K562 (cell line): ENCODE data around the gene C1QTNF9B. TPM values are rescaled to one million over a fixed set of nuclear protein-coding genes. Genes with fewer than 3 reads are reported as not detected.
"Not testable (repeated sequence)": the region's sequence is repeated elsewhere in the genome, so short reads cannot be mapped to it uniquely, and the experiment has no call there.

Source experiments
- ATAC-seq: fragments of 200-7000 bp; cut with Tn5 transposase; 3 replicates; pipeline ENCODE4 v1.9.1; 2020; ENCODE audit warnings: moderate library complexity
- Bru-seq: library from RNA; stranded (reverse); fragments of 400-500 nt; gene quantifications from one replicate; lab custom pipeline; 2021; lab: Mats Ljungman, UMichigan
- BruChase-seq, 2 experiments: library from RNA; stranded (reverse); fragments of 400-500 nt; gene quantifications; one replicate each; lab custom pipeline; 2021; lab: Mats Ljungman, UMichigan
- BruUV-seq: library from RNA; stranded (reverse); fragments of 400-500 nt; replicated peaks from 2 replicates; lab custom pipeline; 2021; lab: Mats Ljungman, UMichigan
- CTCF ChIA-PET: fragments of 300-600 bp; formaldehyde crosslinking; extraction: SDS; loops from one replicate; lab custom pipeline; 2021; ENCODE audit warnings: low intra/inter-chr PET ratio; lab: Yijun Ruan, JAX
- POLR2A ChIA-PET: fragments of 300-600, 350-650 bp; sonication (Branson Sonifier 250); formaldehyde crosslinking; extraction: SDS; loops from one replicate; lab custom pipeline; 2021; ENCODE audit warnings: antibody characterized with exemption, inconsistent platforms; lab: Yijun Ruan, JAX
- DNase-seq, 4 experiments: peaks; one replicate each; pipeline versions ENCODE4 v3.0.0 to v3.0.0-alpha.2; 2011 to 2018; ENCODE audit warnings: low spot score in 3 of 4, mixed read lengths in 3 of 4; ENCODE audit errors: extremely low read depth in 1 of 4
- FAIRE-seq: peaks from 2 replicates; lab custom pipeline; 2011; peaks lifted over from hg19 to GRCh38; lab: Jason Lieb, UNC
- H2AFZ ChIP-seq: 2 replicates; pipeline ENCODE4 v1.6.0; 2011; ENCODE audit warnings: low read depth, low read length, control low read depth, inconsistent platforms
- H3K27ac ChIP-seq: fragments of 200-600 bp; 3 replicates; pipeline ENCODE4 v1.8.0; 2011; ENCODE audit warnings: low read depth, mild to moderate bottlenecking, control low read depth, inconsistent platforms, low read length, moderate library complexity, mixed read lengths; ENCODE audit errors: extremely low read depth
- H3K27me3 ChIP-seq, 2 experiments: fragments of 300-600 bp in 1 of 2; 2 replicates in 1 of 2; 3 replicates in 1 of 2; pipeline versions ENCODE4 v1.6.0 to v1.8.0; 2011; ENCODE audit warnings: inconsistent platforms in 2 of 2, low read length in 2 of 2, mild to moderate bottlenecking in 1 of 2, mixed read lengths in 1 of 2, moderate library complexity in 1 of 2; ENCODE audit not compliant: control insufficient read depth in 2 of 2, insufficient read depth in 2 of 2
- H3K36me3 ChIP-seq: fragments of 300-600 bp; 3 replicates; pipeline ENCODE4 v1.8.0; 2011; ENCODE audit warnings: mild to moderate bottlenecking, low read length, inconsistent platforms; ENCODE audit not compliant: control insufficient read depth, insufficient read depth
- H3K4me1 ChIP-seq, 2 experiments: fragments of 200-600 bp in 1 of 2; replicated peaks in 1 of 2; 2 replicates in 1 of 2; 3 replicates in 1 of 2; pipeline versions ENCODE4 v1.5.1 to v1.8.0; 2011; ENCODE audit warnings: inconsistent platforms in 2 of 2, low read length in 2 of 2, mild to moderate bottlenecking in 1 of 2, mixed read lengths in 1 of 2, moderate library complexity in 1 of 2; ENCODE audit not compliant: control insufficient read depth in 2 of 2, insufficient read depth in 2 of 2
- H3K4me2 ChIP-seq: 2 replicates; pipeline ENCODE4 v1.6.1; 2011; ENCODE audit warnings: low read length, control low read depth, inconsistent platforms, mixed read lengths; ENCODE audit not compliant: insufficient read depth
- H3K4me3 ChIP-seq: fragments of 200-600 bp; sonication (generic), shearing (Covaris generic); 2 replicates; pipeline ENCODE4 v1.5.1; 2016; ENCODE audit warnings: control low read depth, inconsistent platforms
- H3K79me2 ChIP-seq: fragments of 200-600 bp; 3 replicates; pipeline ENCODE4 v1.8.0; 2011; ENCODE audit warnings: low read length, inconsistent platforms; ENCODE audit not compliant: control insufficient read depth, insufficient read depth
- H3K9ac ChIP-seq, 2 experiments: 2 replicates each; pipeline versions ENCODE4 v1.6.0 to v1.6.1; 2011; ENCODE audit warnings: low read depth in 2 of 2, low read length in 2 of 2, control low read depth in 1 of 2, inconsistent platforms in 1 of 2, mild to moderate bottlenecking in 1 of 2, mixed read lengths in 1 of 2; ENCODE audit not compliant: insufficient read depth in 1 of 2
- H3K9me1 ChIP-seq: one replicate; pipeline ENCODE4 v1.6.0; 2011; ENCODE audit warnings: inconsistent platforms, mild to moderate bottlenecking, low read length, moderate library complexity; ENCODE audit not compliant: control insufficient read depth, insufficient read depth
- H3K9me3 ChIP-seq: replicated peaks from 2 replicates; pipeline ENCODE4 v1.5.1; 2011; ENCODE audit warnings: low read depth, low read length, inconsistent platforms; ENCODE audit not compliant: control insufficient read depth, insufficient read depth
- H4K20me1 ChIP-seq: replicated peaks from 2 replicates; pipeline ENCODE4 v1.6.1; 2011; ENCODE audit warnings: low read length, inconsistent platforms, mixed read lengths; ENCODE audit not compliant: control insufficient read depth, insufficient read depth
- WGBS: fragments of 100-300 bp; shearing (Covaris generic); methylation state at CpG from one replicate; pipeline ENCODE4 v1.1.6; 2016; ENCODE audit warnings: low coverage, mixed read lengths; ENCODE audit not compliant: insufficient coverage; ENCODE audit errors: missing lambda C conversion rate; 5-methylcytosine and 5-hydroxymethylcytosine counted together
- in situ Hi-C: fragments of 300-500 bp; cut with MboI; formaldehyde crosslinking; loops from 4 replicates; pipeline ENCODE4 v1.15.0; 2018; ENCODE audit warnings: inconsistent platforms, mixed read lengths
- intact Hi-C: fragments of 100-400 bp; cut with micrococcal nuclease; formaldehyde crosslinking; loops from 2 replicates; pipeline ENCODE4 v1.14.2; 2022
- long read RNA-seq, 3 experiments: library from polyadenylated mRNA in 2 of 3; library from RNA in 1 of 3; unstranded in 2 of 3; stranded (forward) in 1 of 3; transcript quantifications; one replicate each; pipeline ENCODE4 v2.0.0, GENCODE V29; 2019 to 2022
- polyA minus RNA-seq, 3 experiments: library from RNA; depleted of rRNA, polyadenylated mRNA; stranded (reverse); fragments of >200 nt; gene quantifications; 2 replicates each; pipeline ENCODE4 v1.2.3, GENCODE V29; 2011
- polyA plus RNA-seq, 8 experiments: library from polyadenylated mRNA; depleted of rRNA in 4 of 8; stranded (reverse) in 5 of 8; unstranded in 3 of 8; fragments of >200 nt; fragmentation: Nextera tagmentation in 2 of 8; fragmentation: Illumina TruSeq in 1 of 8; extraction: Ambion mirVana in 2 of 8; extraction: Trizol in 1 of 8; gene quantifications; 2 replicates each; pipeline versions ENCODE4 v1.2.1 to v1.2.3, GENCODE V29; 2011 to 2014; ENCODE audit warnings: inconsistent platforms in 1 of 8, missing spikeins in 1 of 8
- total RNA-seq, 7 experiments: library from RNA; depleted of rRNA in 6 of 7; stranded (reverse); fragments of >200 nt in 6 of 7; fragmentation: Illumina TruSeq in 2 of 7; extraction: Trizol in 2 of 7; gene quantifications; 2 replicates each; pipeline versions ENCODE4 v1.2.1 to v1.2.3, GENCODE V29; 2011 to 2021; ENCODE audit warnings: low replicate concordance in 1 of 7

The C1QTNF9B gene
- 0.62 and 0.90 TPM in 2 replicates for total RNA-seq (2011; cell fraction: chromatin; rRNA removed; ENCODE audit: low replicate concordance)
- 0.39 TPM in 1 of 2 replicates, not detected in the other for total RNA-seq (2011; cell fraction: nucleolus; rRNA removed)
- total RNA-seq (2011; cell fraction: nucleoplasm; rRNA removed) = 0.44 TPM in 1 of 2 replicates, not detected in the other
- total RNA-seq (2014; rRNA removed) = 0.32 TPM in 1 of 2 replicates, not detected in the other
- 0.19 and 0.22 TPM in 2 replicates for total RNA-seq (2014; rRNA removed; fragmentation: Illumina TruSeq; extraction: Trizol)
- total RNA-seq (2015; rRNA removed; fragmentation: Illumina TruSeq; extraction: Trizol) = not detected in 2 replicates
- 0.25 and 0.38 TPM in 2 replicates for total RNA-seq (2021)
- polyA plus RNA-seq (2011; rRNA removed) = not detected in 2 replicates
- not detected in 2 replicates for polyA plus RNA-seq (2011; cell fraction: cytosol; rRNA removed)
- polyA plus RNA-seq (2011; cell fraction: nucleus; rRNA removed) = 0.16 TPM in 1 of 2 replicates, not detected in the other
- polyA plus RNA-seq (2012) = 0.52 and 2.0 TPM in 2 replicates
- polyA plus RNA-seq (2014; fragmentation: Illumina TruSeq; extraction: Trizol) = 0.50 and 0.55 TPM in 2 replicates
- polyA plus RNA-seq (2014; fragmentation: Nextera tagmentation; extraction: Ambion mirVana) = under 1 TPM in 1 of 2 experiments, not detected in 1; 0.14 TPM
- polyA plus RNA-seq (2014; rRNA removed) = 0.42 and 0.94 TPM in 2 replicates
- polyA minus RNA-seq (2011; rRNA and poly(A)+ RNA removed) = 0.30 TPM in 1 of 2 replicates, not detected in the other
- polyA minus RNA-seq (2011; cell fraction: cytosol; rRNA and poly(A)+ RNA removed) = not detected in 2 replicates
- not detected in 2 replicates for polyA minus RNA-seq (2011; cell fraction: nucleus; rRNA and poly(A)+ RNA removed)
- percentile 28 among the genes with signal in this experiment for Bru-seq, nascent RNA
- percentile 30 among the genes with signal in this experiment for BruChase-seq, experiment 1, labeled RNA remaining after a 2-hour chase
- percentile 37 among the genes with signal in this experiment for BruChase-seq, experiment 2, labeled RNA remaining after a 6-hour chase
- long read RNA-seq, experiment 1, partial matches to known transcripts = 0 of 1 reads
- long read RNA-seq, experiment 1, other reads (novel, unspliced or antisense) = 1 of 1 reads
- long read RNA-seq, experiment 2 = 0 reads
- long read RNA-seq, experiment 3 = 0 reads

GRCh38 chr13:23897452-23897919 is at the start of gene C1QTNF9B:
Gene C1QTNF9B, minus strand, starts transcription at chr13:23897502.
- H3K27ac ChIP-seq, ATAC-seq, DNase-seq, H3K4me3 ChIP-seq, H3K4me2 ChIP-seq, H3K9me1 ChIP-seq, H3K27me3 ChIP-seq, FAIRE-seq, POLR2A ChIA-PET, CTCF ChIA-PET, H4K20me1 ChIP-seq, H3K36me3 ChIP-seq, BruUV-seq, H3K79me2 ChIP-seq, H3K9me3 ChIP-seq, H2AFZ ChIP-seq, H3K4me1 ChIP-seq, H3K9ac ChIP-seq: not testable (repeated sequence)
- WGBS = 0% methylated on average over 2 of the region's 3 CpGs
- in situ Hi-C loops (loop anchor here (10.0 kb wide), 1 partner anchor 433 kb away; no protein-coding TSS in a partner anchor), intact Hi-C loops (loop anchor here (5.0 to 10.0 kb wide), 2 partner anchors 180 to 433 kb away; no protein-coding TSS in a partner anchor)
